HepG2 (cell line): ENCODE results near the gene ADGRV1. TPM values are rescaled to one million over a fixed set of nuclear protein-coding genes. Genes with fewer than 3 reads are reported as not detected.

Experiments
- ATAC-seq: fragments of 200-7000 bp; cut with Tn5 transposase; 3 replicates; pipeline ENCODE4 v1.9.1; 2020; ENCODE audit warnings: mild to moderate bottlenecking, moderate library complexity
- BruUV-seq: library from RNA; stranded (reverse); fragments of 400-500 nt; replicated peaks from 2 replicates; lab custom pipeline; 2021; lab: Mats Ljungman, UMichigan
- CTCF ChIA-PET: fragments of 300-600 bp; formaldehyde crosslinking; extraction: SDS; loops from one replicate; lab custom pipeline; 2021; ENCODE audit warnings: low total read pairs, inconsistent platforms, low intra/inter-chr PET ratio; lab: Yijun Ruan, JAX
- POLR2A ChIA-PET: fragments of 350-600 bp; sonication (Branson Sonifier 250); formaldehyde crosslinking; loops from one replicate; lab custom pipeline; 2020; ENCODE audit warnings: antibody characterized with exemption, inconsistent platforms; lab: Yijun Ruan, JAX
- DNase-seq: peaks from one replicate; pipeline ENCODE4 v3.0.0-alpha.2; 2015; ENCODE audit warnings: low spot score
- FAIRE-seq: peaks from 3 replicates; lab custom pipeline; 2011; peaks lifted over from hg19 to GRCh38; lab: Jason Lieb, UNC
- H2AFZ ChIP-seq: one replicate; pipeline ENCODE4 v1.6.1; 2011; ENCODE audit warnings: low read length, inconsistent platforms
- H3K27ac ChIP-seq: fragments of 300-600 bp; 3 replicates; pipeline ENCODE4 v1.8.0; 2011; ENCODE audit warnings: mixed run types, mild to moderate bottlenecking, mixed read lengths, low read length, inconsistent platforms; ENCODE audit not compliant: insufficient read depth; ENCODE audit errors: extremely low read length
- H3K27me3 ChIP-seq, 2 experiments: fragments of 200-600 bp in 1 of 2; 2 replicates in 1 of 2; 3 replicates in 1 of 2; pipeline versions ENCODE4 v1.6.0 to v1.8.0; 2011; ENCODE audit warnings: low read length in 2 of 2, mild to moderate bottlenecking in 2 of 2, moderate library complexity in 2 of 2, inconsistent platforms in 1 of 2; ENCODE audit not compliant: insufficient read depth in 2 of 2, control insufficient read depth in 1 of 2
- H3K36me3 ChIP-seq, 2 experiments: fragments of 200-600 bp in 1 of 2; replicated peaks in 1 of 2; 2 replicates in 1 of 2; 3 replicates in 1 of 2; pipeline versions ENCODE4 v1.5.1 to v1.8.0; 2011; ENCODE audit warnings: low read length in 2 of 2, inconsistent platforms in 1 of 2; ENCODE audit not compliant: insufficient read depth in 2 of 2, control insufficient read depth in 1 of 2
- H3K4me1 ChIP-seq: 2 replicates; pipeline ENCODE4 v1.5.1; 2012; ENCODE audit warnings: low read length, inconsistent platforms; ENCODE audit not compliant: insufficient read depth
- H3K4me2 ChIP-seq: 2 replicates; pipeline ENCODE4 v1.6.0; 2011; ENCODE audit warnings: low read depth, low read length, inconsistent platforms
- H3K4me3 ChIP-seq, 3 experiments: fragments of 200-600 bp in 1 of 3; sonication (generic), shearing (Covaris generic) in 1 of 3; replicated peaks in 1 of 3; 2 replicates each; pipeline ENCODE4 v1.5.1; 2011 to 2016; ENCODE audit warnings: low read length in 3 of 3, inconsistent platforms in 2 of 3, low read depth in 2 of 3, mild to moderate bottlenecking in 2 of 3, control low read depth in 1 of 3, mixed read lengths in 1 of 3; ENCODE audit not compliant: insufficient read depth in 1 of 3
- H3K79me2 ChIP-seq: one replicate; pipeline ENCODE4 v1.6.1; 2011; ENCODE audit warnings: low read length, inconsistent platforms; ENCODE audit not compliant: insufficient read depth
- H3K9ac ChIP-seq: 2 replicates; pipeline ENCODE4 v1.6.0; 2011; ENCODE audit warnings: mild to moderate bottlenecking, low read depth, low read length, inconsistent platforms; ENCODE audit not compliant: insufficient read depth
- H3K9me3 ChIP-seq: 2 replicates; pipeline ENCODE4 v1.5.1; 2012; ENCODE audit warnings: mild to moderate bottlenecking, low read length
- H4K20me1 ChIP-seq: 2 replicates; pipeline ENCODE4 v1.6.0; 2011; ENCODE audit warnings: inconsistent platforms, mild to moderate bottlenecking, low read length, moderate library complexity; ENCODE audit not compliant: insufficient read depth
- AGO1 ChIP-seq: fragments of 200-400 bp; formaldehyde crosslinking; IDR thresholded peaks from 2 replicates; pipeline ENCODE4 v1.6.1; 2017; ENCODE audit warnings: mild to moderate bottlenecking, low read depth, low read length, moderate library complexity; ENCODE audit not compliant: poor library complexity, severe bottlenecking
- ATF2 ChIP-seq: sonication (generic); formaldehyde crosslinking; IDR thresholded peaks from 2 replicates; pipeline ENCODE4 v1.4.0; 2020; ENCODE audit warnings: missing genetic modification reagents
- FOXK1 ChIP-seq: sonication (generic); formaldehyde crosslinking; IDR thresholded peaks from 2 replicates; pipeline ENCODE4 v1.4.0; 2020; ENCODE audit warnings: low read depth, missing genetic modification reagents, borderline replicate concordance
- KLF13 ChIP-seq: sonication (generic); formaldehyde crosslinking; IDR thresholded peaks from 2 replicates; pipeline ENCODE4 v1.4.0; 2020; ENCODE audit warnings: mild to moderate bottlenecking, missing genetic modification reagents
- MIER2 ChIP-seq: IDR thresholded peaks from 2 replicates; pipeline ENCODE4 v1.6.1; 2016; ENCODE audit warnings: missing biosample characterization, missing genetic modification reagents
- NFE2 ChIP-seq: sonication (generic); formaldehyde crosslinking; IDR thresholded peaks from 2 replicates; pipeline ENCODE4 v1.4.0; 2020; ENCODE audit warnings: missing genetic modification reagents
- NFYB ChIP-seq: sonication (generic); formaldehyde crosslinking; IDR thresholded peaks from 2 replicates; pipeline ENCODE4 v1.4.0; 2020; ENCODE audit warnings: missing genetic modification reagents
- NONO ChIP-seq, 2 experiments: fragments of 450-650 bp in 1 of 2; sonication (generic) in 1 of 2; formaldehyde crosslinking in 1 of 2; IDR thresholded peaks in 1 of 2; conservative IDR thresholded peaks in 1 of 2; 2 replicates each; pipeline versions ENCODE4 v1.6.1 to v1.8.0; 2017 to 2022; ENCODE audit warnings: mild to moderate bottlenecking in 1 of 2, missing genetic modification reagents in 1 of 2, moderate library complexity in 1 of 2
- REPIN1 ChIP-seq: sonication (generic); formaldehyde crosslinking; IDR thresholded peaks from 2 replicates; pipeline ENCODE4 v1.8.0; 2022; ENCODE audit warnings: missing genetic modification reagents, low read depth, mild to moderate bottlenecking, borderline replicate concordance
- RNF2 ChIP-seq: fragments of 450-650 bp; conservative IDR thresholded peaks from 2 replicates; pipeline ENCODE4 v1.6.1; 2016; ENCODE audit warnings: low read depth
- TEAD2 ChIP-seq: sonication (generic); formaldehyde crosslinking; IDR thresholded peaks from 2 replicates; pipeline ENCODE4 v1.9.0; 2021; ENCODE audit warnings: missing genetic modification reagents
- ZGPAT ChIP-seq: IDR thresholded peaks from 2 replicates; pipeline ENCODE4 v1.6.1; 2016; ENCODE audit warnings: mild to moderate bottlenecking
- ZNF263 ChIP-seq: sonication (generic); formaldehyde crosslinking; IDR thresholded peaks from 2 replicates; pipeline ENCODE4 v1.4.0; 2020; ENCODE audit warnings: missing genetic modification reagents
- ZNF510 ChIP-seq: sonication (generic); formaldehyde crosslinking; IDR thresholded peaks from 2 replicates; pipeline ENCODE4 v1.4.0; 2020; ENCODE audit warnings: low read depth, mild to moderate bottlenecking, missing genetic modification reagents
- ZNF652 ChIP-seq: IDR thresholded peaks from 2 replicates; pipeline ENCODE4 v1.6.1; 2016; ENCODE audit warnings: low read depth, borderline replicate concordance
- ZNF781 ChIP-seq: sonication (generic); formaldehyde crosslinking; IDR thresholded peaks from 2 replicates; pipeline ENCODE4 v1.5.1; 2020; ENCODE audit warnings: borderline replicate concordance, mild to moderate bottlenecking, missing genetic modification reagents; ENCODE audit errors: not compliant biosample characterization
- ZNF839 ChIP-seq: sonication (generic); formaldehyde crosslinking; IDR thresholded peaks from 2 replicates; pipeline ENCODE4 v1.4.0; 2020; ENCODE audit warnings: missing genetic modification reagents, mild to moderate bottlenecking, borderline replicate concordance
- ZNF879 ChIP-seq: sonication (generic); formaldehyde crosslinking; IDR thresholded peaks from 2 replicates; pipeline ENCODE4 v1.8.1; 2023; ENCODE audit warnings: missing genetic modification reagents
- ZZZ3 ChIP-seq: sonication (generic); formaldehyde crosslinking; IDR thresholded peaks from 2 replicates; pipeline ENCODE4 v1.4.0; 2020; ENCODE audit warnings: missing genetic modification reagents, mild to moderate bottlenecking, borderline replicate concordance
- WGBS: methylation state at CpG from one replicate; pipeline ENCODE4 v1.1.6; 2017; ENCODE audit warnings: low lambda C conversion rate; 5-methylcytosine and 5-hydroxymethylcytosine counted together
- in situ Hi-C: cut with HindIII; loops from 2 replicates; pipeline ENCODE4 v1.10.0; 2017; ENCODE audit warnings: low pct_unique_long_range_greater_than_20kb; ENCODE audit not compliant: extremely low pct_ligation_motif_present
- intact Hi-C: fragments of 100-400 bp; cut with micrococcal nuclease; formaldehyde crosslinking; loops from one replicate; pipeline ENCODE4 v1.10.0; 2022; ENCODE audit not compliant: unreplicated experiment
- polyA plus RNA-seq, 8 experiments: library from polyadenylated mRNA; depleted of rRNA in 3 of 8; stranded (reverse) in 7 of 8; unstranded in 1 of 8; fragments of >200 nt; fragmentation: Illumina TruSeq in 4 of 8; extraction: Trizol in 4 of 8; gene quantifications; 2 replicates each; pipeline versions ENCODE4 v1.2.1 to v1.2.3, GENCODE V29; 2011 to 2016; ENCODE audit warnings: low read depth in 4 of 8, missing spikeins in 1 of 8, mixed read lengths in 1 of 8; ENCODE audit not compliant: insufficient read depth in 1 of 8
- total RNA-seq, 5 experiments: library from RNA; depleted of rRNA; stranded (reverse); fragments of >200 nt; fragmentation: Illumina TruSeq; extraction: Trizol; gene quantifications; 2 replicates each; pipeline ENCODE4 v1.2.3, GENCODE V29; 2016; ENCODE audit warnings: low read depth in 1 of 5
- TF ChIP-seq, protein P1 (sequence below): sonication (generic); formaldehyde crosslinking; IDR thresholded peaks from 2 replicates; pipeline ENCODE4 v1.4.0; 2020; ENCODE audit warnings: mild to moderate bottlenecking, low read depth, missing genetic modification reagents

ADGRV1 gene
- total and polyA plus RNA-seq, 2 of the 13 experiments (the other 11 are each of a cell fraction or from before 2014, with no cell fraction given), result 1.7 to 3.9 TPM

DNA sequence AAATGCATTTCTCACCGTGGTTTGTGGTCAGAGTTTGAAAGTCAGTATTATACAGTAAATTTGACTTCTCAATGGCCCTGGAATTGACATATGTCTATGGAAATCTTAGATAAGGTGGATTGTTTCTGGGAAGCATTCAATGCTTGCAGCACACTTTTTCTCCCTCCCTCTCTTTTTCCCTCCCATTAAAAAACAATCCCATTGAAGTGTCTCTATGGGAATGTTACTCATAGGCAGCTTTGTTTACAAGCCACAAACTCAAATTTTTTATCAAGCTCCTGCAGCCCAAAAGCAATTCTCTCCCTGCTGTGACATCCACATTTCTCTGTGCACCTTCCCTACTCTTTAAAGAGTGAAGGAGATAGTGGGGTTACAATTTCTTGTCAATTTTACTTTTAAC is 532.4 kb downstream of the ADGRV1 start:
- Histone ChIP-seq H3K4me3 (no peak overlapping the region), H3K36me3 (no peaks in the 10 kb centered on the region), H3K4me1 (peaks cover 25% of the 10 kb centered on the region), H2AFZ (no peak overlapping the region), H3K27me3 (no peaks in the 10 kb centered on the region; a peak in 1 of 5 replicates), H3K27ac (no peak overlapping the region), H3K4me2 (no peak overlapping the region), H4K20me1 (no peaks in the 10 kb centered on the region), H3K9me3 (no peaks in the 10 kb centered on the region), H3K79me2 (no peaks in the 10 kb centered on the region), H3K9ac (no peak overlapping the region)
- in situ Hi-C loops, result loop anchor here (10.0 kb wide), 2 partner anchors 156 to 226 kb away; no protein-coding TSS in a partner anchor
- CTCF ChIA-PET, result no interaction called here
- DNase-seq (no peak), FAIRE-seq (no peak), ATAC-seq (no peak)
- WGBS, result 0% methylated on average over 1 of the region's 1 CpG
- BruUV-seq, result no TSS peak
- POLR2A ChIA-PET, result no interaction called here
- TF ChIP-seq ZNF839 (CRISPR knock-in tag) (no peak), ZGPAT (CRISPR knock-in tag) (no peak), RNF2 (no peak), TEAD2 (CRISPR knock-in tag) (no peak), ATF2 (CRISPR knock-in tag) (no peak), KLF13 (CRISPR knock-in tag) (no peak), ZZZ3 (no peak), AGO1 (no peak), ZNF263 (CRISPR knock-in tag) (no peak), NFYB (CRISPR knock-in tag) (no peak), NFE2 (CRISPR knock-in tag) (no peak), NONO (IDR thresholded peaks at IDR 0.05) (no peak), NONO (CRISPR knock-in tag; conservative IDR thresholded peaks at IDR 0.05) (no peak), MIER2 (CRISPR knock-in tag) (no peak), ZNF879 (CRISPR knock-in tag) (no peak), ZNF510 (CRISPR knock-in tag) (no peak), REPIN1 (no peak), ZNF652 (CRISPR knock-in tag) (no peak), ZNF781 (CRISPR knock-in tag) (no peak), FOXK1 (CRISPR knock-in tag) (no peak)
- TF ChIP-seq, protein P1, sequence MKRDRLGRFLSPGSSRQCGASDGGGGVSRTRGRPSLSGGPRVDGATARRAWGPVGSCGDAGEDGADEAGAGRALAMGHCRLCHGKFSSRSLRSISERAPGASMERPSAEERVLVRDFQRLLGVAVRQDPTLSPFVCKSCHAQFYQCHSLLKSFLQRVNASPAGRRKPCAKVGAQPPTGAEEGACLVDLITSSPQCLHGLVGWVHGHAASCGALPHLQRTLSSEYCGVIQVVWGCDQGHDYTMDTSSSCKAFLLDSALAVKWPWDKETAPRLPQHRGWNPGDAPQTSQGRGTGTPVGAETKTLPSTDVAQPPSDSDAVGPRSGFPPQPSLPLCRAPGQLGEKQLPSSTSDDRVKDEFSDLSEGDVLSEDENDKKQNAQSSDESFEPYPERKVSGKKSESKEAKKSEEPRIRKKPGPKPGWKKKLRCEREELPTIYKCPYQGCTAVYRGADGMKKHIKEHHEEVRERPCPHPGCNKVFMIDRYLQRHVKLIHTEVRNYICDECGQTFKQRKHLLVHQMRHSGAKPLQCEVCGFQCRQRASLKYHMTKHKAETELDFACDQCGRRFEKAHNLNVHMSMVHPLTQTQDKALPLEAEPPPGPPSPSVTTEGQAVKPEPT (CRISPR knock-in tag), result no peak
- TF ChIP-seq, all 625 proteins: peak for 0
- intact Hi-C loops, result no loop called here
